T-helper 2 cell treated with Interferon-gamma antibody and Interleukin-4, amounts not matched to agents 5 μg/mL and 100 μg/mL, for 36 hours (primary cell): ENCODE measurements around the gene MIB2.
"Not testable (repeated sequence)": the region's sequence is repeated elsewhere in the genome, so short reads cannot be mapped to it uniquely, and the experiment has no call there.

ENCODE experiments used
- DNase-seq: peaks from one replicate; pipeline ENCODE4 v3.0.0; 2021; ENCODE audit warnings: low spot score
- H3K27ac Mint-ChIP-seq: one replicate; pipeline ENCODE4 v1.8.0; 2021; ENCODE audit warnings: mild to moderate bottlenecking, mixed read lengths
- H3K27me3 Mint-ChIP-seq: one replicate; pipeline ENCODE4 v1.8.0; 2021; ENCODE audit warnings: low read depth, mixed read lengths
- H3K36me3 Mint-ChIP-seq: one replicate; pipeline ENCODE4 v1.8.0; 2021; ENCODE audit warnings: low read depth, mixed read lengths
- H3K4me1 Mint-ChIP-seq: one replicate; pipeline ENCODE4 v1.8.0; 2021; ENCODE audit warnings: low read depth, mixed read lengths
- H3K4me3 Mint-ChIP-seq: one replicate; pipeline ENCODE4 v1.8.0; 2022; ENCODE audit warnings: mild to moderate bottlenecking, moderate library complexity, mixed read lengths
- H3K9me3 Mint-ChIP-seq: one replicate; pipeline ENCODE4 v1.8.0; 2021; ENCODE audit warnings: mixed read lengths

The MIB2 gene

DNA sequence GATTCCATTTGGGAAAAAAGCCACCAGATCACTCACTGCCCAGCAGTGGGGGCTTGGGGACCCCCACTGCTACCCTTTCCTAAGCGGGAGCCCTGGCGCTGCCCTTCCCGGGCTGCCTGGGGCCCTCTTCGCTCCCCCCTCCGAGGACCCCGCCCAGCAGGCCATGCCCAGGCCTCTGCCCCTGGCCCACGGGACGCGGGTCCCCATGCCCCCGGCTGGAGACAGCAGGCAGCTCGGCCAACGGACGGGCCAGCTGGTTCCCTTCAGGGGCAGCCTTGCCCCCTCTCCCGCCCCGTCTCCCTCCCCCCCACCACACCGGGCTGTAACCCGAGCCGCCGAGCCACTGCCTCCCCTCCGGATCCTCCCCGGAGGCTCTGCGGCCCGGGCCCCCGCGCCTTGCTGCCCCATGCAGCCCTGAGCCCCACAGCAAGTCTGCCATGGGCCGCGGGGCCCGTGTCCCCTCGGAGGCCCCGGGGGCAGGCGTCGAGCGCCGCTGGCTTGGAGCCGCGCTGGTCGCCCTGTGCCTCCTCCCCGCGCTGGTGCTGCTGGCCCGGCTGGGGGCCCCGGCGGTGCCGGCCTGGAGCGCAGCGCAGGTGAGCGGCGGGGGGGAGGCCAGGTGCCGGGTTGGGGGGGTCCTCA lies 16.6 kb downstream of the MIB2 start, which contains the start of gene MMP23B:
MMP23B (plus strand) TSS at position 392 of the 639 bp plus-strand sequence; CDS start at position 438, 46 bp downstream.
- peak within 1 kb of the TSS; percentile 68 for H3K27ac Mint-ChIP-seq
- no peaks in the 10 kb centered on the region for H3K9me3 Mint-ChIP-seq
- DNase-seq: no peak
- H3K4me1 Mint-ChIP-seq: peaks cover 2% of the 10 kb centered on the region
- H3K4me3 Mint-ChIP-seq: no peak within 1 kb of the TSS
- peaks cover 2% of the 10 kb centered on the region for H3K36me3 Mint-ChIP-seq
- peaks cover 4% of the 10 kb centered on the region for H3K27me3 Mint-ChIP-seq

DNA sequence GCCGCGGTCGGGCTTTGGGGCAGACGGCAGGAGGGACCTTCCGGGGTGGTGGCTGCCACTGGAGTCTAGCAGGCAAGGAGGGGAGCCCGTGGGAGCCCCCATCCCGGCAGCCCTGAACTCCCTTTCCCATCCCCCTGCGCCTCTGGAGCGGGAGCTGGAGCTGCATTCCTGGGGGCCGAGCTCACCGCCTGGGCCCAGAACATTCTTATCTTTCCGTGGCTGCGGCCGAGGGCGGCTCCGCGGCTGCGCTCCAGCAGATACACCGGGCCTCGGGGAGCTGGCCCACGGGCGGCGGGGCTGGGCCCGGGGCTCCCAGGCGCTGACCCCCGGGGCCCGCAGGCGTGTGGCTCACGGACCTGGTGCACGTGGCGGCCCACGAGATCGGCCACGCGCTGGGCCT lies 18.1 kb downstream of the MIB2 start:
- not testable (repeated sequence) for H3K27ac Mint-ChIP-seq, H3K36me3 Mint-ChIP-seq, H3K4me1 Mint-ChIP-seq, H3K9me3 Mint-ChIP-seq, DNase-seq, H3K4me3 Mint-ChIP-seq, H3K27me3 Mint-ChIP-seq

DNA sequence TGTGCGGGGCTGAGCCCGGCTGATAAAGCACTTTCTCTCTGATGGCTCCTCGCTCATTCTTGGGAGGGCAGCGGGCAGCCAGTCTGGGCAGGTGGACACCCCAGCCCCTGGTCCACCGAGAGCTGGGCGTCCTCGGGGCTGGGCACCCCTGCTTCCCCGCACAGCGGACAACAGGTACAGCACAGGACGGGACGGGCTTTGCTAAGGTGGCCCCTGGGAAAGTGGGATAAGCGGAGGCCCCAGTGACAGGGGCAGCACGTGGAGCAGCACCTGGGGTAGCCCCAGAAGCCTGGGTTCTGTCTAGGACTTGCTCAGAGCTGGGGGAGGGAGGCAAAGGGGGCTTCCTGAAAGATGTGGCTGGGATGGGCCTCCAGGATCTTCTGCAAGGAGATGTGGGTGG lies 19.3 kb downstream of the MIB2 start:
- H3K4me1 Mint-ChIP-seq, H3K4me3 Mint-ChIP-seq, H3K36me3 Mint-ChIP-seq, H3K27me3 Mint-ChIP-seq, DNase-seq, H3K27ac Mint-ChIP-seq, H3K9me3 Mint-ChIP-seq: not testable (repeated sequence)

DNA sequence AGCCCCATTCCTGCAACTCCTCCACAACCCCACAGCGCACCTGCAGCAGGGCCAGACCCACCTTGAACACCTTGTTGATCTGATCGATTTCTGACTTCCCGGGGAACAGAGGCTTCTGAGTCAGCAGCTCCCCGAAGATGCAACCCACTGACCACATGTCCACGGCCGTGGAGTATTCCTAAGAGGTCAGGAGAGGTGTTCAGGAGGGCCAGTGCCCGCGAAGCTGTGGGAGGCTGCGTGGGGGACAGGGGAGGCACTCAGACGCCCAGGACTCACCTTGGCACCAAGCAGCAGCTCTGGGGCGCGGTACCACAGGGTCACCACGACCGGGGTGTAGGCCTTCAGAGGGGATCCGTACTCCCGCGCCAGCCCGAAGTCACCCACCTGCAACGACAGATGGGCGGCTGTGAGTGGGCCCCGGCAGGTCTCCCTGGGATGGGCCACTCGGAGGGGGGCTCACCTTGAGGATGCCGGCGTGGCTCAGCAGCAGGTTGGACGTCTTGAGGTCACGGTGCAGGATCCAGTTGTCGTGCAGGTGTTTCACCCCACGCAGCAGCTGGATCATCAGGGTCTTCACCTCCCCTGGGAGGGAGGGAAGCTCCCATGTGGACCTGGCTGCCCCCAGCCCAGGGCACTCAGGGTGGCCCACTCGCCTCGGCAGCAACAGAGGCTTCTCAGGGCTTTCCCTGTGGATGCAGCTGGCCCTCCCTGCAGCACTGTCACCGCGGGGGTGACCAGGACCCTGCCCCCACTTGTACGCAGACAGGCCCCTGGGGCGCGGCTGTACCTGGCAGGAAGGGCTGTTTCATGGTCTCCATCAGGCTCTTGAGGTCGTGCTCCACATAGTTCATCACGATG lies 21.6 kb downstream of the MIB2 start:
- H3K27ac Mint-ChIP-seq, DNase-seq, H3K27me3 Mint-ChIP-seq, H3K4me1 Mint-ChIP-seq, H3K9me3 Mint-ChIP-seq, H3K36me3 Mint-ChIP-seq, H3K4me3 Mint-ChIP-seq: not testable (repeated sequence)

DNA sequence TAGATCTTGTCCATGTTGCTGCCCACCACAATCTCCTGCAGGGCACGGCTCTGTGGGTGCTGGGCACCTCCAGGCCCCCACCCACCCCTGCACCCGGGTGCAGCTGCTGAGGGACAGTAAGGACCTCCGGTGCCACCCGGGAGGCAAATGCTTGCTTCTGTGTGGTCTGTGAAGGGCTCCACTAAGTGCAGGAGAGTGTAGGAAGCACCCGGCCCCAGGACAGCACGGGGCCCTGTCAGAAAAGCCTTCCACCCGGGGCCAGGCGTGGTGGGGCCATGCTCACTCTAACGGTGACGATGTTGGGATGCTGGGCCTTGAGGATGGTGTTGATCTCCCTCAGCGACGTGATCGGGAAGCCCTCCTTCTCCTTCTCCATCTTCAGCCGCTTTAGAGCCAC lies 22.2 kb downstream of the MIB2 start:
- not testable (repeated sequence) for H3K4me3 Mint-ChIP-seq, DNase-seq, H3K9me3 Mint-ChIP-seq, H3K4me1 Mint-ChIP-seq, H3K27ac Mint-ChIP-seq, H3K36me3 Mint-ChIP-seq, H3K27me3 Mint-ChIP-seq

DNA sequence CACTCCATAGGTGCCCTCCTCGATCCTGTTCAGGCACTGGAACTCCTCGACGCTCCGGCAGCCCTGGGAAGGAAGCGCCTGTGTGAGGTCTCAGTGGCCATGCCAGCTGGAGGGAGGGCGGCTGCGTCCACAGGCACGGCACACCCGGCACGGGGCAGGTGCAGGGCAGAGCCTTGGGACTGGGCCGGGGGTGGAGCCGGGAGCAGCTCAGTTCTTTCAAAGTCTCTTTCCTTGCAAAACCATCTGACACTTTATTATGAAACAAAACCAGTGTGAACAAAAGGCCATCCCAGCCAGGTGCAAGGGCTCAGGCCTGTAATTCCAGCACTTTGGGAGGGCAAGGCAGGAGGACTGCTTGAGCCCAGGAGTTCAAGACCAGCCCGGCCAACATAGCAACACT lies 23.2 kb downstream of the MIB2 start:
- not testable (repeated sequence) for H3K4me3 Mint-ChIP-seq, H3K27ac Mint-ChIP-seq, DNase-seq, H3K4me1 Mint-ChIP-seq, H3K27me3 Mint-ChIP-seq, H3K9me3 Mint-ChIP-seq, H3K36me3 Mint-ChIP-seq

DNA sequence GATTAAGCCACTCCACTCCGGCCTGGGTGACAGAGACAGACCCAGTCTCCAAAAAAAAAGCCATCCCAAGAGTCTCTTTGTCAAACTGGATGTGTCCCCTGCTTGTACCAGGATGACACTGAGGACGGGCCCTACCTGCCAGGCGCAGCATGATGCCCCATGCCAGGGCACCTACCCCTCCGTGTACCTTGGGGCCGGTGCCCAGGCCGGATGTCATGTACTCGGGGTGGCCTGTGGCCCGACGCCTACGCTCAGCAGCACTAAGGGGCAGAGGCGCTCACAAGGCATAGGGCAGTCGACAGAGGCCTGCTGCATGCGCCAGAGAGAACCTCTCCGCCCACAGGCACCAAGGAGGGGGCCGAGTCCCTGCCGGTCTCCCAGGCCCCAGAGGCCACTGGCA lies 24.1 kb downstream of the MIB2 start:
- not testable (repeated sequence) for H3K27me3 Mint-ChIP-seq, H3K27ac Mint-ChIP-seq, H3K36me3 Mint-ChIP-seq, DNase-seq, H3K4me3 Mint-ChIP-seq, H3K4me1 Mint-ChIP-seq, H3K9me3 Mint-ChIP-seq

DNA sequence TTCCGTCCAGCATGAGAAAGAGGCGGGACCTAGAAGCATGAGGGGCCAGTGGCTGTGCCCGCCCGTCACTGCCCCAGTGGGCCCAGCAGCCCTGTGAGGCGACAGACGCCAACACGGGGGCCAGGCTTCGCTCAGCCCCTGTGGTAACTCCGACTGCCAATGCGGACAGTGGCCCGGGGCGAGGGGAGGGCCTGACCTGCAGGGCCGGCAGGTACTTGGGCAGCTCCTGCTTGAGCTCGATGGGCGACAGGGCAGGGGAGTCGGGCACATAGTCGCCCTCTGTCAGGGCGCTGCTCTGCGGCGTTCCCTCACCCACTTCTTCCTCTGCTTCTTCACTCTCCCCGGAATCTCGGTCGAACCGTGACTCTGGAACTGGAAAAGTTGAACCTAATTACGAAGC lies 24.8 kb downstream of the MIB2 start:
- H3K9me3 Mint-ChIP-seq, H3K27ac Mint-ChIP-seq, H3K4me1 Mint-ChIP-seq, H3K4me3 Mint-ChIP-seq, H3K36me3 Mint-ChIP-seq, H3K27me3 Mint-ChIP-seq, DNase-seq: not testable (repeated sequence)

DNA sequence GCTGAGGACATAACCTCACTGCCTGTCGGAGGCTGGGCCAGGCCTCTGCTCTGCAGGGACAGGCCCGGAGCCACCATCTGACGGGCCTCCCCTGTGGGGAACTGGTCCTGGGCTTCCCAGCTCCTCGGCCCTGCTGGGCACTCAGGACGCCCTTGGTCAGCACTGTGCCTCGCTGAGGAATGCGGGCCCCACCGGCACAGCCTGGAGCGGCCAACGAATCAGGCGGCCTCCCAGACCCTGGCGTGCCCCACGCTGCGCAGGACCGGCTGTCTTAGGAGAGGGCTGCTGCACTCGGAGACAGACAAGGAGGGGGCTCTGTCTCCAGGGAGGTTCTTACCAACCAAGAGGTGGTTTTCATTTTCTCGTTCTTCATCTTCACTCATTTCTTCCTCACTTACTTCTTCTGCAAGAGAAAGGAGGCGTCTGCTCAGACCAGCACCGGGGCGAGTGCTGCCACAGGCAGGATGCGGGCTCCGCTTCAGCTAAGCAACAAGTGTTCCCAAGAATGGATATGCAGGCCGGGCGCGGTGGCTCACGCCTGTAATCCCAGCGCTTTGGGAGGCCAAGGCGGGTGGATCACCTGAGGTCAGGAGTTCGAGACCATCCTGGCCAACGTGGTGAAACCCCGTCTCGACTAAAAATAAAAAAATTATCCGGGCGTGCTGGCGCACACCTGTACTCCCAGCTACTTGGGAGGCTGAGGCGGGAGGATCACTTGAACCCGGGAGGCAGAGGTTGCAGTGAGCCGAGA lies 25.6 kb downstream of the MIB2 start:
- H3K27ac Mint-ChIP-seq, H3K4me3 Mint-ChIP-seq, H3K27me3 Mint-ChIP-seq, H3K36me3 Mint-ChIP-seq, H3K4me1 Mint-ChIP-seq, H3K9me3 Mint-ChIP-seq, DNase-seq: not testable (repeated sequence)

DNA sequence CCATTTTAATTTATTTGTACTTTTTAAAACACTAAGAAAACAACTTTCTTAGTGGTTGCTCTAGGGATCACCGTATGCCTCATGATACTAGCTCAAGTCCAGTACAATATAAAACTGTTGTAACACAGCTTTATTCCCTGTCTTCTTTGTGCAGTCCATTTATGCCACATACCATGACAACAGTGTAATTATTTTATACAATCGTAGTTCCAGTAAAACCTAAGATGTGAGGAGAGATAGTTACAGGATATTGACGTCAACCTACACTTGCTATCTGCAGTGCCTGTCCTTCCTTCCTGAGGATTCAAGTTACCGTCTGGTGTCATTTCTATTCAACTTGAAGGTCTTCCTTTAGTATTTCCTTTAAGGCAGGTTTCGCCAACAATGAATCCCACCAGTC lies 31.0 kb downstream of the MIB2 start:
- not testable (repeated sequence) for DNase-seq, H3K27me3 Mint-ChIP-seq, H3K4me1 Mint-ChIP-seq, H3K27ac Mint-ChIP-seq, H3K4me3 Mint-ChIP-seq, H3K9me3 Mint-ChIP-seq
- peaks cover 39% of the 10 kb centered on the region for H3K36me3 Mint-ChIP-seq

DNA sequence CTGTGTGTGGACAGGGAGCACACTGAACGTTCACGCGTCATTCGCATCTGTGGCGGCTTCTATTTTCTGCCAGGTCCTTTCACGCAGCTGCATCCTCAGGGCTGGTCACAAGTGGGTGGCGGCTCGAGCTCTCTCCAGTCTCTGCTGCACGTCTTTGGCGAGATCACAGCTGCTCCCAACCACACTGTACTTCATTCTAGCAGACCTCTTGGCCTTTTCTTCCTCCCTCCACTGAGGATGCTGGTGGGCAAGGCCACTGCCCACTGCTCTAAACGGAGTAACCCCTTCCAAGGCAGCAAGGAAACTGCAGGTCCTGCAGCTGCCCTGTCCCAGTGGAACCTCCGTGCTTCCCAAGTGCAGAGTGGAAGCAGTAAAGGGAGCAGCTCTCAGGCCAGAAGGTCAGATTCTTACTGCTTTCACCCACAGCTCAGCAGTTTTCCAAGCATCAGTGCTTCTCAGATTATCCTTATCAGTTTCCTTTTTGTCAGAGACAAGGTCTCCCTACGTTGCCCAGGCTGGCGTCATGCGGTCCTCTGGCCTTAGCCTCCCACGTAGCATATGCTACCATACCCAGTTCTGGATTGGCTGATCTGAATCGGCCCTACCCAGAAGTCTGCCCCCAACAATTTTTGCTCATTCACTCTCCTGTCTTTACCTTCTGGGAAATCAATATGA lies 32.4 kb downstream of the MIB2 start:
- not testable (repeated sequence) for H3K4me3 Mint-ChIP-seq, H3K27ac Mint-ChIP-seq, DNase-seq, H3K27me3 Mint-ChIP-seq, H3K4me1 Mint-ChIP-seq, H3K9me3 Mint-ChIP-seq
- peaks cover 52% of the 10 kb centered on the region for H3K36me3 Mint-ChIP-seq

DNA sequence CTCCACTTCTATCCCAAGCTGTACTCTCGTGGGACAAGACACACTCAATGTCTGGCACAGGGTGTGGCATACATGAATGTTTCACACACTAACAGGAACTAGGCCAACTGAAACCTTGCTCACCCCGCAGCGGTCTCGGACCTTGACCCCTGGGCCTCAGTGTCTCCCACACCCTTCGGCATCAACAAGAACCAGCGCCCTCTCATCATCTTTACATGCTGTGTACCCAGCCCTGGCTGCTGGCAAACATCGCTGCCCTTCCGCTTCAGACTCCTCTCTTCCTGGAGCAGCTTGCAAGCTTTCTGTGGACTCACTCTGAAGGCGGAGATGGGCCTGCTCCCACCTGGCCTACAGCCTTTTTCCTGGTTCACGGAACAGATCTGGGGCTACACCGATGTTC lies 33.0 kb downstream of the MIB2 start:
- not testable (repeated sequence) for H3K4me3 Mint-ChIP-seq, H3K9me3 Mint-ChIP-seq, H3K4me1 Mint-ChIP-seq, H3K27ac Mint-ChIP-seq, H3K27me3 Mint-ChIP-seq, DNase-seq
- H3K36me3 Mint-ChIP-seq: peaks cover 54% of the 10 kb centered on the region

DNA sequence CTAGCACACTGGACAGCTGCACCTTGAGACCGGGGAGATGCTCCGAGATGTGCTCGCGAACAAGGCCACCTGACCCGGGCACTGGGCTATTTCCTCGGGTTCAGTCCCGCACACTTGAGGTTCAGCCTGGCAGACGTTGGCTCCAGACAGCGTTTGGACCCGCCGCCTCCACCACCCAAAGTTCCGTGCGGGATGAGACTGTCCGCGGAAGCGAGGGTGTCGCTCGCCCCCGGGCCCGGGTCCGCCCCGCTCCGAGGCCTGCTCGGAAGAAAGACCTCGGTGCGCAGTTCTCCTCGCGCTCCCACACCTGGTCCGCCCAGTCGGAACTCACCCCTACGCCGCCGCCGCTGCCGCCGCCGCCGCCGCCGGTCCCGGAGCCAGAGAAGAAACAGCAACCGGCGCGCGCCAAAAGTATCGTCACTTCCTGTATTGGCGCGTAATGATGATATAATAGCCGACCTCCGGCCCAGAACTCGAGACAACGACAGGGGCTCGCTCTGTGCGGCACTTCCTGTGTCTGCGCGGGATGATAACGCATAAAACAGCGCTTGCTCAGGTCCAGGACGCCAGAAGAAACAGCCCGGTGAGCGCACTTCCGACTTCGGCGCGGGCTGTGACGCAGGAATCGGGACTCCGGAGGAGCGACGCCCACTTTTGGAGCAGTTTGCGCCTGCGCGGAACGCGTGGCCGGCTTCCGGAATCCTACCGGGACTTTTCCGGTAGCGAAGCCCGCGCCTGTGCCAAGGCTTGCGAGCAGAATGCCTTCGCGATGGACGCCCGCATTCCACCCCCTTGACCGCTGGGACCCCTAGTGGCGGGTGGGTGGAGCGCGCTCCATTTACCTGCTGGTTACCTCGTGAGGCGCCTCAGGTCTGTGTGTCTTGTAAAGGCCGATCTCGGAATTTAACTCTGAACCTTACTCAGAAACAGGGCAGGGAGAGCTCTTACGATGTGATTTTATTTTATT lies 43.6 kb downstream of the MIB2 start, which contains the start of gene CDK11B:
CDK11B (minus strand) TSS at position 422 of the 967 bp plus-strand sequence. CDS start 1,519 bp downstream, outside the sequence.
- H3K36me3 Mint-ChIP-seq: peaks cover 13% of the 10 kb centered on the region
- DNase-seq: peak; percentile 96
- peak within 1 kb of the TSS; percentile 99 for H3K27ac Mint-ChIP-seq
- H3K4me1 Mint-ChIP-seq, H3K9me3 Mint-ChIP-seq, H3K27me3 Mint-ChIP-seq: not testable (repeated sequence)
- H3K4me3 Mint-ChIP-seq: peak within 1 kb of the TSS; percentile 94
